ENCODE measurements around the gene ZNF365. TPM values are rescaled to one million over a fixed set of nuclear protein-coding genes. Genes with fewer than 3 reads are reported as not detected.

Gene ZNF365
- total RNA-seq, 1 experiment from 2014 or later: 22.8 TPM

- DNase-seq (ENCODE audit: low read depth, low spot score): no peak
- peak overlapping the region; percentile 71 to 89 for H3K4me3 ChIP-seq (ENCODE audit: low read depth in 2 of 2, low read length in 2 of 2)
- peak overlapping the region; percentile 100 for H3K27ac ChIP-seq (ENCODE audit: low read length)
- peaks cover 71% of the 10 kb centered on the region for H3K4me1 ChIP-seq (ENCODE audit: control insufficient read depth, insufficient read depth, low read length)
- TF ChIP-seq SIN3A (IDR thresholded peaks at IDR 0.05; ENCODE audit: borderline replicate concordance, insufficient read depth, low read depth, low read length) (0 out of 2 replicates have a peak, but pooled peaks have one; percentile 35), TCF7L2 (IDR thresholded peaks at IDR 0.05; ENCODE audit: low read depth, low read length) (no peak), POLR2AphosphoS5 (IDR thresholded peaks at IDR 0.05; ENCODE audit: low read depth, low read length) (no peak)
- TF ChIP-seq, protein P1, sequence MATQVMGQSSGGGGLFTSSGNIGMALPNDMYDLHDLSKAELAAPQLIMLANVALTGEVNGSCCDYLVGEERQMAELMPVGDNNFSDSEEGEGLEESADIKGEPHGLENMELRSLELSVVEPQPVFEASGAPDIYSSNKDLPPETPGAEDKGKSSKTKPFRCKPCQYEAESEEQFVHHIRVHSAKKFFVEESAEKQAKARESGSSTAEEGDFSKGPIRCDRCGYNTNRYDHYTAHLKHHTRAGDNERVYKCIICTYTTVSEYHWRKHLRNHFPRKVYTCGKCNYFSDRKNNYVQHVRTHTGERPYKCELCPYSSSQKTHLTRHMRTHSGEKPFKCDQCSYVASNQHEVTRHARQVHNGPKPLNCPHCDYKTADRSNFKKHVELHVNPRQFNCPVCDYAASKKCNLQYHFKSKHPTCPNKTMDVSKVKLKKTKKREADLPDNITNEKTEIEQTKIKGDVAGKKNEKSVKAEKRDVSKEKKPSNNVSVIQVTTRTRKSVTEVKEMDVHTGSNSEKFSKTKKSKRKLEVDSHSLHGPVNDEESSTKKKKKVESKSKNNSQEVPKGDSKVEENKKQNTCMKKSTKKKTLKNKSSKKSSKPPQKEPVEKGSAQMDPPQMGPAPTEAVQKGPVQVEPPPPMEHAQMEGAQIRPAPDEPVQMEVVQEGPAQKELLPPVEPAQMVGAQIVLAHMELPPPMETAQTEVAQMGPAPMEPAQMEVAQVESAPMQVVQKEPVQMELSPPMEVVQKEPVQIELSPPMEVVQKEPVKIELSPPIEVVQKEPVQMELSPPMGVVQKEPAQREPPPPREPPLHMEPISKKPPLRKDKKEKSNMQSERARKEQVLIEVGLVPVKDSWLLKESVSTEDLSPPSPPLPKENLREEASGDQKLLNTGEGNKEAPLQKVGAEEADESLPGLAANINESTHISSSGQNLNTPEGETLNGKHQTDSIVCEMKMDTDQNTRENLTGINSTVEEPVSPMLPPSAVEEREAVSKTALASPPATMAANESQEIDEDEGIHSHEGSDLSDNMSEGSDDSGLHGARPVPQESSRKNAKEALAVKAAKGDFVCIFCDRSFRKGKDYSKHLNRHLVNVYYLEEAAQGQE (IDR thresholded peaks at IDR 0.05; ENCODE audit: insufficient read depth in 1 of 2, low read depth in 2 of 2, low read length in 1 of 2): no peak
- CTCF ChIA-PET: interaction anchor here (1.1 kb wide), 1 partner anchor 111 kb away, joined by 3 read pairs; no protein-coding TSS in a partner anchor
- intact Hi-C loops (cut with micrococcal nuclease; ENCODE audit: unreplicated experiment) (no loop called here), in situ Hi-C loops (cut with HindIII; ENCODE audit: low pct_unique_long_range_greater_than_20kb, low sequenced_read_pairs) (loop anchor here (25.0 kb wide), 1 partner anchor 114 kb away; the partner anchor contains the start of gene RTKN2)
- POLR2A ChIA-PET: interaction anchor here (0.5 to 0.6 kb wide), 3 partner anchors 333 to 860 kb away, joined by 3 to 4 read pairs (median 4); no protein-coding TSS in a partner anchor
- no peaks in the 10 kb centered on the region for H3K27me3 ChIP-seq (ENCODE audit: control insufficient read depth, insufficient read depth, low read length)
- no TSS peak for BruUV-seq (replicated peaks)
- no peak for ATAC-seq
- H3K36me3 ChIP-seq (ENCODE audit: control insufficient read depth, insufficient read depth, low read length): peaks cover 2% of the 10 kb centered on the region; the same call in 1 of the 2 replicates
- H3K9me3 ChIP-seq (ENCODE audit: control insufficient read depth, insufficient read depth, low read depth, low read length): no peaks in the 10 kb centered on the region
Measured at GRCh38 chr10:62376071-62377025, 2.2 kb downstream of the ZNF365 start.

DNA sequence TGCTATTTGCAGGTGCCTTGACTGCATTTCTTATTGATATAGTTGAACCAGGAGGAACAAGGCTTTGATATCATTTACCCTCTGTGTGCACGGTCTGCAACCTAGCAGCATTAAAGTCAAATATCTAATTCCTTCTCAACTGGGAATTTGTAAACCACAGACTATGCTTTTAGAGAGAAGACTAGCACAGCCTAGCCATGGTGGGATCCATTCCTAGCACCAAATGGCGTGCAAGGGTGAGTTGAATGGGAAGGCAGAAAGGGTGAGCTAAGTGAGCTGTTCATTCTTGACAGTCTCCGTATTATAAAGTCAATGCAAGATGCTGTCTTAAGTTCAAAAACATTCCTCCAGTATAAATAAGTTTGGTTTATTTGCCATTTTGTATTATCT lies 2.9 kb downstream of the ZNF365 start:
- in situ Hi-C loops (cut with HindIII; ENCODE audit: low pct_unique_long_range_greater_than_20kb, low sequenced_read_pairs) (loop anchor here (25.0 kb wide), 1 partner anchor 115 kb away; the partner anchor contains the start of gene RTKN2), intact Hi-C loops (cut with micrococcal nuclease; ENCODE audit: unreplicated experiment) (no loop called here)
- peak overlapping the region; percentile 71 to 89 for H3K4me3 ChIP-seq (ENCODE audit: low read depth in 2 of 2, low read length in 2 of 2)
- no peaks in the 10 kb centered on the region for H3K9me3 ChIP-seq (ENCODE audit: control insufficient read depth, insufficient read depth, low read depth, low read length)
- no peaks in the 10 kb centered on the region for H3K27me3 ChIP-seq (ENCODE audit: control insufficient read depth, insufficient read depth, low read length)
- peaks cover 2% of the 10 kb centered on the region; the same call in 1 of the 2 replicates for H3K36me3 ChIP-seq (ENCODE audit: control insufficient read depth, insufficient read depth, low read length)
- TF ChIP-seq POLR2AphosphoS5 (IDR thresholded peaks at IDR 0.05; ENCODE audit: low read depth, low read length): no peak
- TF ChIP-seq, protein P1 (IDR thresholded peaks at IDR 0.05; ENCODE audit: insufficient read depth in 1 of 2, low read depth in 2 of 2, low read length in 1 of 2): no peak
- no peak for TF ChIP-seq SIN3A (IDR thresholded peaks at IDR 0.05; ENCODE audit: borderline replicate concordance, insufficient read depth, low read depth, low read length)
- no peak for TF ChIP-seq TCF7L2 (IDR thresholded peaks at IDR 0.05; ENCODE audit: low read depth, low read length)
- ATAC-seq: no peak
- CTCF ChIA-PET: interaction anchor here (1.1 kb wide), 1 partner anchor 112 kb away, joined by 3 read pairs; no protein-coding TSS in a partner anchor
- POLR2A ChIA-PET: no interaction called here
- H3K27ac ChIP-seq (ENCODE audit: low read length): peak overlapping the region; percentile 100
- BruUV-seq (replicated peaks): no TSS peak
- peaks cover 78% of the 10 kb centered on the region for H3K4me1 ChIP-seq (ENCODE audit: control insufficient read depth, insufficient read depth, low read length)
- no peak for DNase-seq (ENCODE audit: low read depth, low spot score)

All from Panc1 (cell line).